NOMO-1 treated with DMSO at 0.1 percent for 48 hours (cell line): ENCODE data around the gene PDZRN4.
"Not testable (repeated sequence)": the region's sequence is repeated elsewhere in the genome, so short reads cannot be mapped to it uniquely, and the experiment has no call there.

Experiments used
- DNase-seq: peaks from one replicate; lab custom pipeline; 2025; ENCODE audit not compliant: unreplicated experiment; lab: John Stamatoyannopoulos, UW

PDZRN4 gene

DNA sequence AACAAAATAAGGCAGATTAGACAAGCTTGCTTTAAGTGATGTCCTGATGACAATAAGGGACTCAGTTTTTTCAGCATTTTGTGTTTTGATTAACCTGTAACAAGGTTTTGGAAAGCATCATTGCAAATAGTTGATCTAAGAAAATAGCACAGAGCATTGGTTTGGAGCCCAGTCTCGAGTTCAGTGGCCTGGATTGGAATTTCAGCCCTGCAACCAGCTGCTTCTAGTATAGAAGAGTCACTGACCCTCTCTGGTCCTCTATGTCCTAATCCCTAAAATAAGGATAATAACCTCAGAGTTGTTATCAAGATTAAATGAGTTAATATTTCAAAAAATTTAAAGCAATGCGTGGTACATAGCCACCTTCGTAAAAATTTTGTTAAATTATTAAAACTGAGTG is 25.5 kb downstream of the PDZRN4 start:
- no peak for DNase-seq

DNA sequence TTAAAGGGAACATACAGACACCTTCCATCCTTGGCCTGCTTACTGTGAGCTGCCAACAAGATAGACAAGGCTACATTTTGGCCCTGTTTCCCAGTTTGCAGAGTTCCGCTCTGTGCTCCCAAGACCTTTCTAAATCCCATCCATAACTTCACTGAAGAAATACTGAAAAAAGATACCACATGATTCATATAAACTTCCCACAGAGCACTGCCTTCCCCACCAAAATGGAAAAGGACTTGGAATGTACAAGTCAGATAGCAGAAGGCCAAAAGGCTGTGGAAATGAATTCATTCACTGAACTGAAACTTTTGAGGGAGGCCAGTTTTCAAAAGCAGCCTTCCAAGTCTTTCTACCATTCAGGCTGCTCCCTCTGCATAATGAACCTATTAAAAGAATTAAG is 29.6 kb downstream of the PDZRN4 start:
- no peak for DNase-seq

DNA sequence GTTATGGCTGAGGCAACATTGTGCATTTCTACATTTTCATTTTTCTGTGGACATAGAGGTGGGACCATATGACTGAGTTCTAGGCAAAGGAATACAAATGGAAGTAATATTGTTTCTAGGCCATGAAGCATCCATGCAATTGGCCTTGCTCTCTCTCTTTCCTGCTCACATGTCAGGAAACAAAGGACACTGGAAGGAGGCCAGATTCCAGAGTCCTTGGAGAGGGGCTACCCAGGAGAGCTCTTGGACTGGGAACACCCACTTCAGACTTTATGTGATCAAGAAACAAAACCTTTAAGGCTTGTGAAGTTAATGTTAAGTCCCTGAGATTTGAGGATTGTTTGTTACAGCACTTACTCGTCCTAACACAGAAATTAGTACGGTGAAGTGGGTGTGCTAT is 32.8 kb downstream of the PDZRN4 start:
- no peak for DNase-seq

DNA sequence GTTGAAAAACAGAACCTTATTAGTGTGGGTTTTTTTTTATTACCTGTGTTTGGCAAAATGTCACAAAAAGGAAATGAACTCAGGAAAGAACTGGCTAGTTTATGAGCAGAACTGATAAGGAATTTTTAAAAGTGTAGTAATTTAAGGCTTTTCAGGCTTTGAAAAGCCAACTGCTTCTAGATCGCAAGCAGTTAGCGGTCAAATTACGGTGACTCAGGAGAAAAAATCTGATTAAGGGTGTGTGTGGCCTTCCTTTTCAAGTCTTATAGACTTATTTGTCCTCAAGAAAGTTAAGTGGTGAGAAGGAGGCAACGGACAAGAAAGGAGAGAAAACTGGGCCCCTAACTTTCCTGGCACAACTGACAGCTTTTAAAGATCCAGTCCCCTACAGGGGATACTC is 33.4 kb downstream of the PDZRN4 start:
- DNase-seq = no peak

DNA sequence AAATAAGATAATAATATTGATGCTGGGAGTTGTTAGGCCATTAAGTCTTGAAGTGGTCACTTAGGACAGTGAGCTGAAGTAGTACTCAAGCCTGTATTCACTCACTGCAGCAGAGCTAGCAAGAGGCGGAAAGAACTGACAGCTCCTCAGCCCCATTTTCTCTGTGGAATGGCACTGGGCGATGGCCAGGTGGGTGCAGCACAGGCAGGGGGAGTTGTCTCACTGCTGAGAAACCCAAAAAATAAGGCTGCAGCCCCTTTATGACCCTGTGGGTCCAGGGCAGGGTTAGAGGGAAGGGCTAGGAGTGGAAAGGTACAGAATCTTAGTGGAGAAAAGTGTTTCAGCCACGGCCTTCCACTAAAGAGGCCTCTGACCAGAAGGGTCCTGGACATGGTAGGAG is 35.5 kb downstream of the PDZRN4 start:
- DNase-seq = no peak

DNA sequence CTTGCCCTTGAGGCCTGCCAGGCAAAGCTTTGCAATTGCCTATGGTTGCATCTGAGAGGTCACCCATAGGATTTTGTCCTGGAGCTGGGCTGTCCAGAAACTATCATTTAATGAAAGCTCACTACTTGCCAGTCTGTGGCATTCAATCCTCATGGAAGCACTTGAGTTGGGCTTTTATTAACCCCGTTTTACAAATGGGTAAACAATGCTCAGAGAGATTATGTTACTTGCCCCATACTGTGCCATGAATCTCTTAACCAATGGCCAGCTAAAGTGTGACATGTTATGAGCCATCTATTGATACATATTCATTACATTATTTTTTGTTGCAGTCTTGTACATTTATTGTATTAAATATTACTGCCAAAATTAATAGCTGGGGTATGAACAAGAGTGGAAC is 35.9 kb downstream of the PDZRN4 start:
- no peak for DNase-seq

DNA sequence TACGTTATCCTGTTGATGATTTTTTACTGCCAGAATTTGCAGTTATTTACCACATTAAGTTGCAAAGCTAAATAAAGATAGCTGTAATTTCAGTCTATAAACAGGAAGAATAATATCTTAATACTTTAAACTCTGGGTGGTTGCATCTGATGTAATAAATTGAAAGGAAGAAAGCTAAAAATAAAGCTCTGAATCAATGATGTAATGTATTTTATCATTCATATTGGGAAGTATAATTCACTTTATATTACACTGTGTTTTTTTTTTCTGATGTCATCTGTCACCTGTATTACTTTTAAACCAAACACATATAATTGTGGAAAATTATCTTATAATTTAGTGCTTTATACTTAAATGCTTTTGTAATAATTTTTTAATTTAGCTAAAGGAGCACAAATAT is 37.1 kb downstream of the PDZRN4 start:
- no peak for DNase-seq

DNA sequence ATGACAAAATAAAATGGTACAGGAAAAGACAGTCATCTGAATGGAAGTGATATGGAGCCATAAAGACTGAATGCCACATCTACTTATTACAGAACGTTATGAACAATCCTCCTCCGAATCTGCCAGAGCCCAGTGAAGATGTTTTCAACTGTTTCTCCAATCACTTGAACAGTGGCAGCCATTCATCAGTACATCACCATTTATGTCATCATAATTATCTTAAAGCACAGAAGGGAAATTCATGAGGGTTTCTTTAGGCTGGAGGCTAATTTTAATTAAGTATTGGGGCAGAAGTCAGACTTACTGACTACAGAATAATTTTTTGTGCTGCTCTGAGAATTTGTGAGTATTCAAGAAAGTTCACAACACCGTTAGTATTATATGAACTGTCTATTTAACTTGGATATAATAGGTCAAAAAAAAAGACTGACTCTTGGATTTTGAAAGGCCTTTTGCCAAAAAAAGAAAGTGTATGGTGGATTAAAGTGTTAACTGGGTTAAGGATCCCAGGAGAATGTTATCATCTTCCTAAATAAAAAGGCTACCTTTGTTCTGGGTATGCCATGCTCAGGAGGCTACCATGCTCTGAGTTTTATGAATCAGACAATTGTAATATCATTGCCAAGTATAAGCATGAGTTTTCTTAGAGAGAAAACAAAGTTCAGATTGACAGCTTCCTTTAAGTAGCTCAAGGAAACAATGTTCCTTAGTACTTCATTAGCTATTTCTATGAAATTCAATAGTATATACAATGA is 40.1 kb downstream of the PDZRN4 start:
- no peak for DNase-seq

DNA sequence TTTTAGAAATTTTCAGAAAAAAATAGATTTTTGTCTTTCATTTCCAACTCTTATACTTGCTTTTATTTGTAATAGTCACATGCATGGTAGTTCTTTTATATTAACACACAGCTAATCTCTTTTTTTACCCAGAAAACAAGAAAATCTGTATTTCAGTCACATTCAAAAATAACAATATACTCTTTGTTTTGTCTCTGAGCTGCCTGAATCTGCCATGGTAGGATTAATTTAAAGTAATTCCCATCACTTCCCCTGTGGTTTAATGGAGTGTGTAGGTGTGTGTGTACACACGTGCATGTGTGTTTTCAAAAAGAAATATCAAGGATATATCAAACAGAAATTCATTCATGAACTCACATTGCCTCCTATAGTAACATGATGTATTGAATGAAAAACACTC is 42.6 kb downstream of the PDZRN4 start:
- DNase-seq = no peak

DNA sequence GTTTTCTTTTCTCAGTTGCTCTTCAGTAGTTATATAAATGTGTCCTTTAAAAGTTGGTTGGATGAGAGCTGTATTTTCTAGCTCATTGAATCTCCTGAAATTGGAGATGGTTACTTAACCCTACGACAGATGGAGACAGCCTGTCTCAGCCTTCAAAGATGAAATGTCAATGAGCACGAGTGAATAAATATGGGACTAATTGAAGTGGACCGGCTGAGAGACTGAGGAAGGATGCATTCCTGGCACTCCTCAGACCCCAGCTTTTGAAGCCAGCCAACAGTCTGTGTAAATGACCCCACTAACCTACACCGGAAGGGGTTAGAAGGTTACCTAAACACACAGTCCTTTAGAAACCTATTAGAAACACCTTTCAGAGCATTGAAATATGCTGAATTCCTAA is 46.6 kb downstream of the PDZRN4 start:
- no peak for DNase-seq

DNA sequence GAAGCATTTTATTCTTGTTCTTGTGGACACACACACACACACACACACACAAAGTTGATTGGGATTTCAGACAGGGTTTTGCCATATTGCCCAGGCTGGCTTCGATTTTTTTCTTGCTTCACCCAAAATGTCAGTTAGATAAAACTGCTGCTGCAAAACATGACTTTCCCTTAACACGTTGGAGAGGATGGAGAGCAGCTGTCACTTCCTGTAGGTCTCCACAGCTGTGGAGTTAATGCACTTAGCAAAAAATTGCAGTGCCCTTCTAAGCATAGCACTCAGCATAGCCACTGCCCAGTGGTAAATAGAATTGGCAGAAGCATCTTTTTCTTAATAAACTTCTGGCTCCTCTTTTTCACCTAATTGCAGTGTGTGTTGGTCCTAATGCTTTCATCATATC is 54.5 kb downstream of the PDZRN4 start:
- DNase-seq = no peak

DNA sequence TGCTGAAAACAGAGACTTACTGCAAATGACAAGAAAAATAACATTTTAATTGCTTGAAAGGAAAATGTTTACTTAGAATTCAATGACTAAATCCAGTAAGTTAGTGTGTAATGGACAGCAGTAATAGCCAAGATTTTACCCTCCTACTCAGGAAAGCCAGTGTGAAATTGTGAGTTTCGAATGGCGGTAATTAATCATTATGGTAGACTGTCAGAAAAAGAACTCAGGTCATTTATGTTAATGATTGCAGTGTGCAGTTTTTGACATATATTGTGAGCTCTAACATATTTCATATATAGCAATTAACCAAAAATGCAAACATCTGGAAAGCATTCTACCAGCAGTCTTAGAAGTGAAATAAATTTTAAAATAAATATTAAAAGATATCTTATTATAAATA is 60.3 kb downstream of the PDZRN4 start:
- no peak for DNase-seq

DNA sequence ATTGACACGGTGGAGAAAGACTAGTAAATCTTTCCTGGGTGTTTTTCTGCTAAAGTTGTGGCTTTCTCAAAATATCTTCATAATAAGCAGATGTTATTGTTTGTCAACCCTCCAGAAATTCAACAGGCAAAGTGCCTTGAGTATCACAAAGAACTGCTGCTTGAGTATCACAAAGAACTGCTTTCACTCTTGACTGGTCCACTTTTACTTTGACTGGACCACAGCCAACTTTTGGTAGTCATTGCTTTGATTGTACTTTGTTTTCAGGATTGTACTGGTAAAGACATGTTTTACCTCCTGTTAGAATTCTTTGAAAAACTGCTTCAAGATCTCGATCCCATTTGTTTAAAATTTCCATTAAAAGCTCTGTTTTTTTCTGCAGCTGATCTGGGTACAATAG is 62.6 kb downstream of the PDZRN4 start:
- no peak for DNase-seq

DNA sequence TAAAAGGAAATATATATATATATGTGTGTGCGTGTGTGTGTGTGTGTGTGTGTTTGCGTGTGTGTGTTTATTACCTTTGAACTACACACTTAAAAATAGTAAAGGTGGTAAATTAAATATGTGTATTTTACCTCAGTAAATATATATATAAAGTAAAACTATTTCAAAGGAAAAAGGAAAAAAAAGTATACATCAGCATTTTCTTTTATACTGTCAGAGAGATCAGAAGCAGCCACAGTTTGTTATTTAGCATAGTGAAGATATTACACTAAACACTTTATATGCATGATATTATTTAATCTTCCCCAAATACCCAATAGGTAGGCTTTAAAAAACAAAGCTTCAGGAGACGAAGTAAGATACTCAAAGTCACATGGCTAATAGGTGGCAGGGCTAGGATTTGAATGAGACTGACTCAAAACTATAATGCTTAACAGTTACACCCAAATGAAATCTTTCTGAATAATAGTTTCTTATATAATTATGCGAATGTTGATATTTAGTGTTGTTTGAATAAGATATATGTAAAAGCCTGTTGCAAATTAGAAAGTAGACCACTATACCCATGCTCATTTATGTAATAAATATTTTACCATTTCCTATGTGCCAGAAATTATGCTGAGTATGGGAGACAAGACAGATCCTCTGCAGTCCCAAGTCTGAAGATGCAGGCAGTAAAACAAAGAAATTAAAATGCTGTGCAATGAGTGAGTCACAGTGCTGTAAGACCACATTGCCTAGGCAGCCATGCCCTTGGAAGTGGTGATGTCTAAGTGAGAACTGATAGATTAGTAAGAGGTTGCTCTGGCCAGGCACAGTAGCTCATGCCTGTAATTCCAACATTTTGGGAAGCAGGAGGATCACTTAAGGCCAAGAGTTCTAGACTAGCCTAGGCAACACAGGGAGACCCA is 66.1 kb downstream of the PDZRN4 start:
- no peak for DNase-seq

DNA sequence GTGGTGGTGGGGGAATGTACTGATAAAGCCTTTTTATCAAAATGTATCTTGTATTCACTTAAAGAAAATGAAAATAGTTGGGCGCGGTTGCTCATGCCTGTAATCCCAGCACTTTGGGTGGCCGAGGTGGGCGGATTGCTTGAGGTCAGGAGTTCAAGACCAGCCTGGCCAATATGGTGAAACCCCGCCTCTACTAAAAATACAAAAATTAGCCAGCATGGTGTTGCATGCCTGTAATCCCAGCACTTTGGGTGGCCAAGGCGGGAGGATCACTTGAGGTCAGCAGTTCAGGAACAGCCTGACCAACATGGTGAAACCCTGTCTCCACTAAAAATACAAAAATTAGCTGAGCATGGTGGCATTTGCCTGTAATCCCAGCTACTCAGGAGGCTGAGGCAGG is 75.1 kb downstream of the PDZRN4 start:
- DNase-seq = not testable (repeated sequence)

DNA sequence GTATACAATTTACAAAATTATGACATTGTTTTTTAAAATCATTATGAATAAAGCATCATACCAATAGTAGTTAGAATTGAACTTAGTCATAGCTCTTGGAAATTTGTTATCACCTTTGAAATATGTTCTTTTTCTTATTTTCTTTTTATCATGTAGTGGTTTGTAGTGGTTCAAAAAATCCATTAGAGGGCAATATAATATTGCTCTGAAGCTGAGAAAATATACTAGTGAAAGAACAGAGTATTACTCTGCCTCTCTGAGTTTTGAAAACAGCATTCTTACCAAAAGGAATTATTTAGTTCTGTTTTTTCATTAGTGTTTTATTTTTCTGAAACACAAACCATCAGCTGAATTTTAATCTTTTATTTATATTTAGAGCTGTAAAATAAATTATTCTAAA is 76.2 kb downstream of the PDZRN4 start:
- peak; percentile 28 for DNase-seq

DNA sequence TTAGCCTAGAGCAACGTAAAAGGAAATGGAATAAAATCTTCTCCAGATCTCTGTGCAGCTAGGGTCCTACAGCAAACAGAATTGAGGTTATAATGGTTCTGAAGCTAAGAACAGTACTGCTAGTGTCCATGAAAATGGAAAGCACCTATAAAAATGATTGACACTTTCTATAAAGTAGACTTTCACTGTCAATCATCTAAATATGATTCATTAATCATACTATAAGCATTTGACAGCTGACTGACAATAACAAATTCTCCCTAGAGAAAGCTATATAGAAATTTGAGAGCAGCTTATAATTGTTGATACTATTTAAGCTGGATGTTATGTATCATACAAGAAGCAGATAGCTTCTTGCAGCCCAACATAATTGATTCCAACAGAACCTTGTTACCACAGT is 80.9 kb downstream of the PDZRN4 start:
- no peak for DNase-seq

DNA sequence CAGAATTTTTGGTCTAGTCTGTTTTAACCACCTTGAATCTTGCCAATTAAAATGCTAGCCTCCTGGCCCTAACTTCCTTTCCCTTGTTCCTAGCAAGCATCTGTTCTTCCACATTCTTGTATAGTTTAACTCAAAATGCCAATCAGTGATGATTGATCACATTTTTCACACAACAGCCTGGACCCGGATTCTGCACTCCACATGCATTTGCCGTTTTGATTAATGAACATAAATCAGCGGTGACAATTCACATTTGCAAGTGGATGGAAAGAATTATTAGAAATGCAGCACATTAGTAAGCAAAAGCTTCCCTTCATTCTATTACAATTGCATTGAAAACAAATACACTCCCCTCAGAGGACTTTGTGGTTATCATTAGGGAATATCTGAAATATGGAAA is 83.4 kb downstream of the PDZRN4 start:
- DNase-seq = no peak

DNA sequence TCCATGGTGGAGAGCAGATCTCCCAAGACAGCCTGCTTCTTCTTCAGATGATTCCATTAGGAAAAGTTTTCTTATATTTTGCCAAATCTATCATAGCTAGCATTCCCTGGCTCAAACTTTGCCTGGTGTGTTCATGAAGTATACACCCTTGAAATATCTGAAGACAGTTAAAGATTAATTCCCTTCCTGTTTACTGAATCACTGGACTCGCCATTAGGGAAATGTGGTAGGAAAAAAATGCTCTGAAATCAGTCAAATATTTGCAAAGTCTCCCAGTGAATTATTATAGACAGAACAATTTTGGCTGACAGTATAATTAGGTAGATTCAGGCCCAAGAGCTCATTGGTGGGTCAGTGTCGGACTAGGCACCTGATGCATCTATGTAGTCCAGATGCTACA is 86.5 kb downstream of the PDZRN4 start:
- DNase-seq = no peak

DNA sequence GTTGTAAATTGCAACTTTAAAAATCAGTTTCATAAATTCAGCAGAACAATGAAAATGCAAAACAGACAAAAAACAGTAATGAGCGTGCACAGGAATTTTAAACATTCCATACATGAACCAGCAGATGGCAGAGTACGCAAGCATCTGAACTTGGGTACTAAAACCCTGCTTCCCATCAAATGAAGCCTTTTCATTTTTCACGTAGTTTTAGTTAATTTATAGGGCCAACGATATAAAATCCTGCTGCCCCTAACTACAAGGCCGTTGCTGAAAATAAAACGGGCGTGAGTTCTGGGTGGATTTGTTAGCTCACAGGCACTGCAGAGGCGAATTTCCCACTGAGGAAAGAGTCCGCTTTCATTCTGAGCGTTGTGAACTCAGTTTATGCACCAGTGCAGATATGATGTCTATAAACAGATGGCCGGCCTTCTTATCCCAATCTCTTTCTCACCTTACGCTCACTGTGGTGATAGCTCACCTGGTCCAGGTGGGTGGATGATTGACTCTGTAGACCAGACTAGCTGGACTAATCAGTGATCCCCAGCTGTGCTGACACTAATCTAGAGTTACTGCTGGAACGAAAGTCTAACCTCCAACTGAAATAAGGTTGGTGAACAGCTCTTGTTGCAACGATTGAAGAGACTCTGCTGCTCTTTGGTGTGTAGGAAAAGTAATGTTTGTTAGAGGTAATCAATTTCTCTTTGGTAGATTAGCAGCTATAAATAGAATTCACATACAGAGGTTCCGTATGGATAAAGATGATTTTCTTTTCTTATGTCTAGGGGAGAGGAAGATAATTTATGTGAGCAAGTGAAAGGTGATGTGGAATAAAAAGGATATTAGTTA is 89.2 kb downstream of the PDZRN4 start:
- DNase-seq = peak; percentile 44

DNA sequence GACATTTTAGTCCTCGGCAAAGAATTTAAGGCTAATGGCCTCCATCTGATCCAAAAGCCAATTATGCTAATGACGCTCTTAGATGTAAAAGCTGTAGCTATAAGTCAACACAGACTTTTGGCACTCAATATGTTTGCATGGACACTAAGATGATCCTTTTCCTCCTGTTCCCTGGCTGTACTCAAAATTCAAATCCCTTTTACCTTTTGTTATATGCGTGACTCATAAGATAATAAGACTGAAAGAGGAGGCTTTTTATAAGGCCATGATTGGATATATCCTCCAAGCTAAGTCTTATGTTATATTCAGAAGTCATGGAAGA is 89.8 kb downstream of the PDZRN4 start:
- no peak for DNase-seq
